ENCODE data around the gene ZNF610. TPM values are rescaled to one million over a fixed set of nuclear protein-coding genes. Genes with fewer than 3 reads are reported as not detected.

Gene ZNF610
- total RNA-seq, 1 donor from 2014 or later: 3.5 TPM

DNA sequence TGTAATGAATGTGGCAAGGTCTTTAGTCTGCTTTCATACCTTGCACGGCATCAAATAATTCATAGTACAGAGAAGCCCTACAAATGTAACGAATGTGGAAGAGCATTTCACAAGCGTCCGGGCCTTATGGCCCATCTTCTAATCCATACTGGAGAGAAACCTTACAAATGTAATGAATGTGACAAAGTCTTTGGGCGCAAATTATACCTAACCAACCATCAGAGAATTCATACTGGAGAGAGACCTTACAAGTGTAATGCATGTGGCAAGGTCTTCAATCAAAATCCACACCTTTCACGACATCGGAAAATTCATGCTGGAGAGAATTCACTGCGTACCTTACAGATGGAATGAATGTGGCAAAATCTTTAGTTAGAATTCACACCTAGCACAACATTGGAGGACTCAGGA lies 30.4 kb downstream of the ZNF610 start:
- H3K27me3 Mint-ChIP-seq (ENCODE audit: low read depth): no peaks in the 10 kb centered on the region
- H3K9me3 Mint-ChIP-seq (ENCODE audit: low read depth): peaks cover 61% of the 10 kb centered on the region
- H3K27ac Mint-ChIP-seq (ENCODE audit: unreplicated experiment): no peak overlapping the region
- H3K36me3 Mint-ChIP-seq (ENCODE audit: low read depth): peaks cover 47% of the 10 kb centered on the region
- no peak for DNase-seq (ENCODE audit: low spot score)
- H3K4me1 Mint-ChIP-seq (ENCODE audit: low read depth): no peaks in the 10 kb centered on the region
- H3K4me3 Mint-ChIP-seq (ENCODE audit: unreplicated experiment): no peak overlapping the region
- TF ChIP-seq, protein P1, sequence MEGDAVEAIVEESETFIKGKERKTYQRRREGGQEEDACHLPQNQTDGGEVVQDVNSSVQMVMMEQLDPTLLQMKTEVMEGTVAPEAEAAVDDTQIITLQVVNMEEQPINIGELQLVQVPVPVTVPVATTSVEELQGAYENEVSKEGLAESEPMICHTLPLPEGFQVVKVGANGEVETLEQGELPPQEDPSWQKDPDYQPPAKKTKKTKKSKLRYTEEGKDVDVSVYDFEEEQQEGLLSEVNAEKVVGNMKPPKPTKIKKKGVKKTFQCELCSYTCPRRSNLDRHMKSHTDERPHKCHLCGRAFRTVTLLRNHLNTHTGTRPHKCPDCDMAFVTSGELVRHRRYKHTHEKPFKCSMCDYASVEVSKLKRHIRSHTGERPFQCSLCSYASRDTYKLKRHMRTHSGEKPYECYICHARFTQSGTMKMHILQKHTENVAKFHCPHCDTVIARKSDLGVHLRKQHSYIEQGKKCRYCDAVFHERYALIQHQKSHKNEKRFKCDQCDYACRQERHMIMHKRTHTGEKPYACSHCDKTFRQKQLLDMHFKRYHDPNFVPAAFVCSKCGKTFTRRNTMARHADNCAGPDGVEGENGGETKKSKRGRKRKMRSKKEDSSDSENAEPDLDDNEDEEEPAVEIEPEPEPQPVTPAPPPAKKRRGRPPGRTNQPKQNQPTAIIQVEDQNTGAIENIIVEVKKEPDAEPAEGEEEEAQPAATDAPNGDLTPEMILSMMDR (IDR thresholded peaks at IDR 0.05): no peak

DNA sequence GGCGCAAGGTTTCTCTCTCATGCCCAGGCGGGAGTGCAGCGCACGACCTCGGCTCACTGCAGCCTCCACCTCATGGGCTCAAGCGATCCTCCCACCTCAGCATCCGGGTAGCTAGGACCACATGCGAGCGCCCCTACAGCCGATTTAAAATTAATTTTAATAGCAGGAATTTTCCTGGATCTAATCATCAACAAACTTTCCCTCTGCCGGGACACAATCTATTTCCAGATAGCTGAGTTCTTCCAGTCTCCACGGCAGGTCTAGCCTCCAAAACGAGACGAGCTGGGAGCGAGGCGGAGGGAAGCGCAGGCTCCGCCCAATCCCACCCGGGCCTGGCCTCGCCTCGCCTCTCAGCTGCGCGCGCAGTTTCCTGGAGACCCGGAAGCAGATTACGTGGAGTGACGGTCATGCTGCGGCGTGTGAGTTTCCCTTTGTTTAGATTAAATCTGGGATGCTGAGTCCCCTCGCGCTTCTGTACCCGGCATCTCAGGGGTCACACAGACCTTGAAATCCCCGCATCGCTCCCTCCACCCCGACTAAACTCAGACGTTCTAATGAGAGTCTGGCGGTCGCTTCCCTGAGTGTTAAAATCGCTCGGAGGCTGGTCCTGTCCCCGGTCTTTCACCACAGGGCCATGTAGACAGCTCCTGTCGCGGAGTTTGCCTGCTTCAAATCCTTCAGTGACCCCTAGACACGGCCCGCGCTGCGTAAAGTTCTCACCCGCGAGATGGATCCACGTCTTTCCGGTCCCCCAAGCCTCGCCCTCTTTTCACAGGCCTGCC lies 33.7 kb downstream of the ZNF610 start, which contains the start of gene ZNF880:
TSS of gene ZNF880 (plus strand) at position 365 of the 782 bp plus-strand sequence. CDS start at position 408, 43 bp downstream.
- DNase-seq (ENCODE audit: low spot score): no peak
- peaks cover 59% of the 10 kb centered on the region for H3K9me3 Mint-ChIP-seq (ENCODE audit: low read depth)
- H3K27ac Mint-ChIP-seq (ENCODE audit: unreplicated experiment): no peak within 1 kb of the TSS
- H3K4me3 Mint-ChIP-seq (ENCODE audit: unreplicated experiment): no peak within 1 kb of the TSS
- H3K36me3 Mint-ChIP-seq (ENCODE audit: low read depth): peaks cover 43% of the 10 kb centered on the region
- H3K4me1 Mint-ChIP-seq (ENCODE audit: low read depth): no peaks in the 10 kb centered on the region
- TF ChIP-seq, protein P1 (IDR thresholded peaks at IDR 0.05): no peak
- H3K27me3 Mint-ChIP-seq (ENCODE audit: low read depth): no peaks in the 10 kb centered on the region

DNA sequence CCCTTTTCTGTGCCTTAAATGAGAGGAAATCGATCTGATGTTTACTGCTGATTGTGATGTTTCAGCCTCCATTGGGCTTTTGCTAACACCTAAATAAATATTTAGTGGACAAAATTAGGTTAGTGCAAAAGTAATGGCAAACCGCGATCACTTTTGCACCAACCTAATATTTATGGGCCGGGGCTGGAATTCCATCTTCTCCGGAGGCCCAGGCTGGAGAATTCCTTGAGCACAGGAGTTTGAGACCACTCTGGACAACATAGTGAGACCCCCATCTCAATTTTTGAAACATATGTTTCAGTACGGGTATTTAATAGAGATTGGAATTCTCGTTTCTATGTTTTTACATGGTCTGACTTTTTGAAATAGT lies 34.3 kb downstream of the ZNF610 start:
- TF ChIP-seq, protein P1 (IDR thresholded peaks at IDR 0.05): no peak
- Mint-ChIP-seq H3K27ac (ENCODE audit: unreplicated experiment) (no peak overlapping the region), H3K9me3 (ENCODE audit: low read depth) (peaks cover 61% of the 10 kb centered on the region), H3K4me1 (ENCODE audit: low read depth) (no peaks in the 10 kb centered on the region), H3K36me3 (ENCODE audit: low read depth) (peaks cover 44% of the 10 kb centered on the region), H3K4me3 (ENCODE audit: unreplicated experiment) (no peak overlapping the region), H3K27me3 (ENCODE audit: low read depth) (no peaks in the 10 kb centered on the region)
- DNase-seq (ENCODE audit: low spot score): no peak

DNA sequence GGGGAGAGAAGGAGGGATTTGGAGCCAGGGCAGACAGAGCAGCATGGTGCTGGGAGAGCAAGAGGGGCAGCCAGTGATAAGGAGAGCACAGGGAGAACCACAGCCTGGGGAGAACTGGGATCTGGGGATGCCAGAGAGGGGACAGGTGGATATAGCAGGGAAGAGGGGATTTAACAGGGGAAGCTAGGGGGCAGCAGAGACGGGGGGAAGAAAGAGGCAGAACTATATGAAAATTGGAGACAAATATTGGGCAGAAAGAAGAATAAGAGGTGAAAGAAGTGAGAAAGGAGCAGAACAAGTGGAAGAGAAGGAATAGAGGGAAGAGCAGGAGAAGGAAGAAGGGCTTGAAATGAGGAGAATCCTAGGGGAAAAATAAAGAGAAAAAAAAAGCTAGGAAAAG lies 55.1 kb downstream of the ZNF610 start:
- TF ChIP-seq, protein P1 (IDR thresholded peaks at IDR 0.05): no peak
- H3K9me3 Mint-ChIP-seq (ENCODE audit: low read depth): peaks cover 64% of the 10 kb centered on the region
- no peaks in the 10 kb centered on the region for H3K4me1 Mint-ChIP-seq (ENCODE audit: low read depth)
- H3K27me3 Mint-ChIP-seq (ENCODE audit: low read depth): no peaks in the 10 kb centered on the region
- no peak overlapping the region for H3K27ac Mint-ChIP-seq (ENCODE audit: unreplicated experiment)
- DNase-seq (ENCODE audit: low spot score): no peak
- H3K36me3 Mint-ChIP-seq (ENCODE audit: low read depth): peaks cover 11% of the 10 kb centered on the region
- no peak overlapping the region for H3K4me3 Mint-ChIP-seq (ENCODE audit: unreplicated experiment)

DNA sequence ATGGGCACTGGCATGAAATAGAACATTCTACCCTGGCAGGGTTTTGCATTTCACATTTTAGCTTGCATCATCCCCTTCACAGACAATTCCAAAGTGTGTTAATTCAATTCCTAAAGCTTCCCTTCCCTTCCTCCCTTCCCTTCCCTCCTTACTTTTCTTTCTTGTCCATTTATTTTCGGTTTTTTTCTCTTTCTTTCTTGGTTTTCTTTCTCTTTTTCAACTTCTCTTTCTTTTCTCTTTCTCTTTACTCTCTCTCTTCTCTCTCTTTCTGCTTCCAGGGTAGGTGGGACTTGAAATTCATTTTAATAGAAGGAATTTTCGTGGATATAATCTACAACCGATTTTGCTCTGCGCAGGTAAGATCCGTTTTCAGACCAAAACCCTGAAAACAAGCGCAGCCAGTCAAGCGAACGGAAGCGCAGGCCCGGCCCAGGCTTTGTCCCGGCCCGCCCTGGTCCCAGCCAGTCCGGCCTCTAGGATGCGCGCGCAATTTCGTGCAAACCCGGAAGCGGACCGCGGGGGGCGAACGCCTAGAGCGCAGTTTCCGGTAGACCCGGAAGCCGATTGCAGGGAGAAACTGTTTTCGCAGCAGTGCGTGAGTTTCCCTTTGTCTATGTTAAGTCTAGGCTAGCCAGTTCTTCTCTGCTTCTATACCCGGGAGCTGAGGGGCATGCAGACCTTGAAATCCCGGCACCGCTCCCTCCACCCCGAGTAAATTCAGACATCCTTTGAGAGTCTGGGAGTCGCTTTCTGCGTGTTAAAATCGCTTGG lies 61.5 kb downstream of the ZNF610 start, which contains the start of gene ZNF528:
TSS of gene ZNF528 (plus strand) at position 540 of the 771 bp plus-strand sequence. CDS start 4,165 bp downstream, outside the sequence.
- TF ChIP-seq, protein P1 (IDR thresholded peaks at IDR 0.05): no peak
- DNase-seq (ENCODE audit: low spot score): no peak
- Mint-ChIP-seq H3K36me3 (ENCODE audit: low read depth) (peaks cover 6% of the 10 kb centered on the region), H3K4me1 (ENCODE audit: low read depth) (no peaks in the 10 kb centered on the region), H3K27me3 (ENCODE audit: low read depth) (no peaks in the 10 kb centered on the region), H3K9me3 (ENCODE audit: low read depth) (peaks cover 69% of the 10 kb centered on the region), H3K4me3 (ENCODE audit: unreplicated experiment) (peak within 1 kb of the TSS; percentile 58), H3K27ac (ENCODE audit: unreplicated experiment) (peak within 1 kb of the TSS; percentile 87)
